Hematopoietic multipotent progenitor cell treated with erythropoietin and hydrocortisone succinate and interleukin-3 and kit ligand, for 6 days (in vitro differentiated cells): ENCODE measurements around the gene EIF4E1B.
"Not testable (repeated sequence)": the region's sequence is repeated elsewhere in the genome, so short reads cannot be mapped to it uniquely, and the experiment has no call there.

Experiments used
- DNase-seq: peaks from one replicate; pipeline ENCODE4 v3.0.0-alpha.2; 2015

The EIF4E1B gene, protein sequence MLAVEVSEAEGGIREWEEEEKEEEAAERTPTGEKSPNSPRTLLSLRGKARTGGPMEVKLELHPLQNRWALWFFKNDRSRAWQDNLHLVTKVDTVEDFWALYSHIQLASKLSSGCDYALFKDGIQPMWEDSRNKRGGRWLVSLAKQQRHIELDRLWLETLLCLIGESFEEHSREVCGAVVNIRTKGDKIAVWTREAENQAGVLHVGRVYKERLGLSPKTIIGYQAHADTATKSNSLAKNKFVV

GRCh38 chr5:176629853-176630680 lies at the start of gene EIF4E1B, which contains the start of gene SNCB:
TSS of gene EIF4E1B (plus strand) at chr5:176630675. CDS start at chr5:176642788, 12,113 bp downstream.
TSS of gene SNCB (minus strand) at chr5:176630534. CDS start at chr5:176629654, 880 bp downstream.
- peak; percentile 58 for DNase-seq

GRCh38 chr5:176581361-176581760 lies 49.1 kb upstream of the EIF4E1B start:
- no peak for DNase-seq

DNA sequence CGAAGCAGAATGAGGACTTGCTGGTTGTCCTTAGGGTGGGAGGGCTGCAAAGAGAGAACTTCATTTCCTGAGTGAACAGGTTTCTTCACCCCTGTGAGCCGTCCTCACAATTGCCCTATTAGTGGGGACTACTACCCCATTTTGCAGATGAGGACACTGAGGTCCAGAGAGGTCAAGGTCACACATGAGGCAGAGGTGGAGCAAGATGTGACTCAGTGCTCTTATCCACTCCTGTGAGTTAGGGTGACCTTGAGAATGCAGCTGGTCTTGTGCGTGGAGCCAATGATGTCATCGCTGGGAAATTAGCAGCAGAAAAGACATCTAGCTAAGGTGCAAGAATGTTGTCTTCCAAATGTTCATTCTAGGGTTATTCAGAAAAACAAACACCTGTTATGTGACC lies 47.4 kb upstream of the EIF4E1B start:
- no peak for DNase-seq

DNA sequence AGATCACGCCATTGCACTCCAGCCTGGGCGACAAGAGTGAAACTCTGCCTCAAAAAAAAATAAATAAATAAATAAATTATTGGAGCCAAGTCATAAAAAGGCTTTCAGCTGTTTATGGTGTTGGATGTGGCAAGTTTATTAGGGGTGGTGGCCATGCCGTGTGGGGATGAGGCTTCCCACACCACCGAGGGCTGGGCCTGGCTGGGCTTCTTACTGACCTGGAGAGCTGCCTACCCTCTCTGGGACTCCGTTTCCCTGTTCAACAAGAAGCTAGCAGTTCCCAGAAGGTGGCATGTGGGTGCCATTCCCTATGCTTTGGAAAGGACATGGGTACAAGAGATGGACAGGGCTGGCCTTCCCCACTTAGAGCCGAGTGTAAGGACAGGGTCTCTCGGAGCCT lies 43.1 kb upstream of the EIF4E1B start:
- DNase-seq = no peak

- DNase-seq = no peak
These were observed 42.2 kb upstream of the EIF4E1B start for GRCh38 chr5:176588297-176588696.

DNA sequence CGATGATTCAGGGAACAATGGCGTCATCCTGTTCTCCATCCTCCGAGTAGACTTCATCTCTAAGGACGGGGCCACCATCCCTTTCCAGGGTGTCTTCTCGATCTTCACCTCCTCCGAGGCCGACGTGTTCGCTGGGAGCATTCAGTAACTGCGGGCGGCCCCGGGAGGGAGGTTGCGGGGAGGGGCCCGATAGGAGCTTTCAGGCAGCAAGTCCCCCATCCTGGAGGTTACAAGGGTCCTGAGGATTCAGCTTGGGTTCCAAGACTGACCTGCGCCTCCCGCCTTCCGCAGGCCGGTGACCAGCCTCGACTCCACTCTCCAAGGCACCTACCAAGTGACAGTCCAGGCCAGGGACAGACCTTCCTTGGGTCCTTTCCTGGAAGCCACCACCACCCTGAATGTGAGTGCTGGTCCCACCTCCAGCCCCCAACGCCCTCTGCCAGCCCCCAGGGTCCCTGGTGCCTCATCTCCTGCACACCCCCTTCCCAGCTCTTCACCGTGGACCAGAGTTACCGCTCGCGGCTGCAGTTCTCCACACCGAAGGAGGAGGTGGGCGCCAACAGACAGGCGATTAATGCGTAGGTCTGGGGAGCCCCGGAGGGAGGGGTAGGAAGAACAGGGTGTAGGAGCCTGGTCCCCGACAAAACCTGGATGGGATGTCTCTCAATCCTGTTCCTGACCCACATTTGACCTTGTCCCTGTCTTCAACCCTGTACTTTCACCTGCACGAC lies 41.3 kb upstream of the EIF4E1B start:
- DNase-seq = no peak

GRCh38 chr5:176590035-176590717 lies 40.3 kb upstream of the EIF4E1B start:
- DNase-seq = no peak

GRCh38 chr5:176591667-176592066 lies 38.8 kb upstream of the EIF4E1B start:
- not testable (repeated sequence) for DNase-seq

- no peak for DNase-seq
These were observed 37.9 kb upstream of the EIF4E1B start for GRCh38 chr5:176592573-176592972.

DNA sequence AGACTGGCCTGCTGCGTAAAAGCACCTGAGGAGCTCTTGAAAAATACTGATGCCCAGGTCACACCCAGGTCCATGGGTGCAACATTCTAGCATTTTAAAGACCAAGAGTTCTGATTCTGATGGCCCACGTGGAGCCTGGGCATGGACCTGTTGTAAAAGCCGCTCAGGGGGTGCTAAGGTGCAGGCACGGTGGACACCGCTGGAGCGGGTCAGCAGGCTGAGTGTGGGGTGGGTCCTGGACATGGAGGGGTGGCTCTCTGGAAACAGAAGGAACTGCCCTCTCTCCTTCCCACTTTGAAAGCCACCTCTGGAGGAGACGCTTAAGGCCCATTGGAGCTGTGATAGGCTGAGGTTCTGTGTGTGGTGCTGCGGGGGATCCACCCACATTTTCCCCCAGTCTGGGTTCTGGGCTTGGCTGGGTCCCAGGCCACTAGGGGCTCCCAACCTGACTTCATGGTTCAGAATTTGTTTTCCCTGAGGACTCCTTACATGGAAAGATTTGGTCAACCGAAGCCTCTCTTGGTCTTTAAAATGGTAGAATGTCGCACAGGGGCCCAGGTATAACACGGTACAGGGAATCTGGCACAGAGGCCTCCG lies 37.1 kb upstream of the EIF4E1B start:
- DNase-seq = no peak

DNA sequence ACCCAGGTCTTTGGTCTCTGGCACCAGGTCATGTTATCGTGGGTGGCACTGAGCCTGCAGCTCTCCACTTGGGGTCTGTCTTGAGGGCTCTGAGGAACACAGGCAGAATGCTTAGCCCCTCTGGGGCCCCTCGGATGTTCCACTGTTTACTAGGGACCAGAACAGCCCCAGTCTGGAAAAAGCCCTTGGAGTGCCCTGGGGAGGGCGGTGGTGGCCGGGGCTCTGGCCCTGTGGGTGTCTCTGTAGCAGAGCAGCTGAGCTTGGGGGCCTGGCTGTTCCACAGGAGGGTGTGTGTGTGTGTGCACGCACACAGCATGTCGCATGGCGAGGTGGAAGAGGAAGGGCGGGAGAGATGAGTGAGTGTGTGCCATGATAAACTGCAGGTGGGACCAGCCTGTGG lies 35.9 kb upstream of the EIF4E1B start:
- no peak for DNase-seq

GRCh38 chr5:176595386-176595943 lies 35.0 kb upstream of the EIF4E1B start:
- DNase-seq = no peak

- DNase-seq = no peak
These were observed 34.3 kb upstream of the EIF4E1B start for GRCh38 chr5:176596069-176596644.

- peak; percentile 76 for DNase-seq
These were observed 33.6 kb upstream of the EIF4E1B start for GRCh38 chr5:176596689-176597416.

GRCh38 chr5:176597417-176598389 lies 32.8 kb upstream of the EIF4E1B start:
- DNase-seq = peak; percentile 42

DNA sequence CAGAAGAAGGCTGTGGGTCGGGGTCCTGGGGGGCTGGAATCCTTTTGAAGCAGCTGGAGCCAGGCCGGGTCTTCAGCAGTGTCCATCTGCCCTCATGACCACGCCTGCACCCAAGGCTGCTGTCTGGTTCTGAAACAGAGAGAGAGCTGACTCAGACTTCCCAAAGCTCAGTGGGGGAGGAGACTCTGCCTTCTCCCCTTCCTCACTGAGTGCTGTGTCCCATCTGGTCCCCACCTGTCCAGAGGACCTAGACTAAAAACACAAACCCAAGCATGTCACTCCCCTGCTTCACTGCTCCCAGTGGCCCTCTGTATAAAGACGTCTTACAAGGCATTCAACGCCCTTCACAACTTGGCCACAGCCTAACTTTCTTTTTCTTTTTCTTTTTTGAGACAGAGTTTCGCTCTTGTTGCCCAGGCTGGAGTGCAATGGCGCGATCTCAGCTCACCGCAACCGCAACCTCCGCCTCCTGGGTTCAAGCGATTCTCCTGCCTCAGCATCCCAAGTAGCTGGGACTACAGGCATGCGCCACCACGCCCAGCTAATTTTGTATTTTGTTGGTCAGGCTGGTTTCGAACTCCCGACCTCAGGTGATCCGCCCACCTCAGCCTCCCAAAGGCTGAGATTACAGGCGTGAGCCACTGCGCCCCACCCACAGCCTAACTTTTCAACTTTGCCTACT lies 30.6 kb upstream of the EIF4E1B start:
- DNase-seq = not testable (repeated sequence)

DNA sequence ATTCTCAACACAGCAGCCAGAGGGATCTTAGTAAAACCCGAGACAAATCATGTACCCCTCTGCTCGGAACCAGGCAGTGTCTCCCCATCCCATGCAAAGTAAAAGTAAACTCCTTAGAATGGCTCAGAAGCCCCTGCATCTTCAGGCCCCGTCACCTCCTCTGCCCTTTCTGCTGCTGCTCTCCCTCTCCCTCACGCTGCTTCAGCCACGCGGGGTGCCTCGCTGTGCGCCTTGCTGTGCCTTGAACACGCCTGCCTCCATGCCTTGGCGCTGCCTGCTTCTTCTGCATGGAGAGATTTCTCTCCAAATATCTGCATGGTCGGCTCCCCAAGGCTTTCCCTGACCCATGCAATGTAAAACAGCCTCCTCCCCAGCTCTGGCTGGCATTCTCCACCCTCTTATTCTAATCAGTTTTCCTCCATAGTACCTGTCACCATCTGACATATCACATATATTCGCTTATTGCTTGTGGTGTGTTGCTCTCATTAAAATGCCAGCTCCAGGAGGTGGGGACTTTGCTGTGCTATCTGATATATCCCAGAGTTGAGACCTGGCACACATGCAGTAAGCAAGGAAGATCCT lies 28.5 kb upstream of the EIF4E1B start:
- DNase-seq = no peak

DNA sequence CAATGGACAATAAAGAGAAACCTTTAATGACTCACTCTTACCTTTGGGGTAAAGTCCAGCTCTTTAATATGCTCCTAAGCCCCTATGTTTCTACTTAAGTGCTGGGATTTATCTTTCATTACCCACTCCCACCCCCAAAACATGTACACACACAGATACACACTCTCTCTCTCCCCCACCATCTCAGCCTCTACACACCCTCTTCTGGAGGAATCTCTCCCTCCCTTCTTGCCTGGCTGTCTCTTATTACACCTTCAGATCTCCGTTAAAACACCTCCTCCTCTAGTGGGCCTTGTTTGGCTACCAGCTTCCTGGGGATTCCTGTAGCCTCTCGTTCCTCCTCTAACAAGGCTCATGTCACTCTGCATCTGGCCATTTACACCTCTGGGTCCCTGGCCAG lies 27.4 kb upstream of the EIF4E1B start:
- no peak for DNase-seq

GRCh38 chr5:176606032-176606431 lies 24.4 kb upstream of the EIF4E1B start:
- DNase-seq = no peak
